GM18907 (cell line): Measurements from ENCODE around the gene ZNF780A.
A peak's percentile ranks its signal among the peaks of the same experiment; 100 is the strongest.
"Not testable (repeated sequence)": the region's sequence is repeated elsewhere in the genome, so short reads cannot be mapped to it uniquely, and the experiment has no call there.

ENCODE experiments used
- ATAC-seq: cut with Tn5 transposase; IDR thresholded peaks from one replicate; pipeline ENCODE4 v1.9.1; 2021; ENCODE audit warnings: mild to moderate bottlenecking, moderate library complexity; ENCODE audit not compliant: unreplicated experiment

ZNF780A gene

DNA sequence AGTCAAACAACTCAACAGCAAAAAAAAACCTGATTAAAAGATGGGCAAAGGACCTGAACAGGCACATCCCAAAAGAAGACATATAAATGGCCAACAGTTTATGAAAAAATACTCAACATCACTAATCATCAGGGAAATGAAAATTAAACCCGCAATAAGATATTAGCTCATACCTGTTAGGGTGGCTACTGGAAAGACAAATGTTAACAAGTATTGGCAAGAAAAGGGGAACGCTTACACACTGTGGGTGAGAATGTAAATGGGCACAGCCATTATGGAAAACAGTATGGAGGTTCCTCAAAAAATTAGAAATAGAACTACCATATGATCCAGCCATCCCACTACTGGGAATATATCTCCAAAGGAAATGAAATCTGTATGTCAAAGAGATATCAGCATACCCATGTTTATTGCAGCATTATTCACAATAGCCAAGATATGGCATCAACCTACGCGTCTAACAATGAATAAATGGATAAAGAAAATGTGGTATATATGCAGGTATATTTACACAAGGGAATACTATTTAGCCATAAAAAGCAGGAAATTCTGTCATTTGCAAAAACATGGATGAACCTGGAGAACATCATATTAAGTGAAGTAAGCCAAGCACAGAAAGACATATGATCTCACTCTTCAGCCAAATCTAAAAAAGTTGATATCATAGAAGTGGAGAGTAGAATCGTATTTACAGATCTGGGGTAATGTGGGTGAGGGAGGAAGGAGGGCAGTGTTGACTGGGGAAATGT lies 2.3 kb downstream of the ZNF780A start:
- ATAC-seq: no peak

DNA sequence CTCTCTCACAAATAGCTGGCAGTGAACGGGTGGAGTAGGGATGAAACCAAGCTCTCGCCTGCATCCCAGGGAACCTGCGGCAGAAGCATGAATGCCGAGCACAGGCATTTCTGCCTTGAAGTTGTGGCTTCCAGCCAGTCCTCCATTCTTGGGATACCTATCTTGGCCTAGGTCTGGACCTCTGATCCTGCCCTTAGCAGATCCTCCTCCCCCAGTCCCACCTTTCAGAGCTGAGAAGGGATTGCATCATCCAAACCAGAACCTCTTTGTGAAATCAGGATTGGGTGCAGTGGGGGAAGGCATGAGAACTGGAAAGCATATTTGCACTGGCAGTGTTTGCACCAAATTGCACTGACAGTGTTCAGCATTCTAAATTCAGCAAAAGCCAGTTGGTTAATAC lies 5.8 kb downstream of the ZNF780A start:
- ATAC-seq: no peak

- no peak for ATAC-seq
These were observed 9.3 kb downstream of the ZNF780A start for GRCh38 chr19:40081411-40081810.

GRCh38 chr19:40080289-40080688 lies 10.5 kb downstream of the ZNF780A start:
- no peak for ATAC-seq

GRCh38 chr19:40078377-40078776 lies 12.4 kb downstream of the ZNF780A start:
- ATAC-seq: no peak

DNA sequence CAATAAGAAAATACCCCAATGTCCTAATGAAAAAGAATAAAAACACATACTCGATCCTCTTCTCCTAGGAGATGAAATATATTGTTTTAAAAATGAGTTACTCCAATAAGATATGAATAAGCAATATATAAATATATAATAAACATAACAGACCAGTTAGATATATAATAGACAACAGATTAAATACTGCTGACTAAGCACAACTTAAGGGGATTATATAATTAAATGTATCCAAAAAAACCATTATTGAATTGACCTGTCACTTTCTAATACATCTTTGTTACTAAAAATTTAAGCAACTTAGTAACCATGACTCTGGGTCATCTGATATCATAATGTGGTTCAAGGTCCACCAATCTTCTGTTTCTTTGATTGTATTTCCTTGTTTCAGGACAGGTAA lies 20.7 kb downstream of the ZNF780A start:
- no peak for ATAC-seq

- ATAC-seq: no peak
These were observed 31.1 kb downstream of the ZNF780A start for GRCh38 chr19:40059624-40060023.

- no peak for ATAC-seq
These were observed 33.6 kb downstream of the ZNF780A start for GRCh38 chr19:40057166-40057565.

DNA sequence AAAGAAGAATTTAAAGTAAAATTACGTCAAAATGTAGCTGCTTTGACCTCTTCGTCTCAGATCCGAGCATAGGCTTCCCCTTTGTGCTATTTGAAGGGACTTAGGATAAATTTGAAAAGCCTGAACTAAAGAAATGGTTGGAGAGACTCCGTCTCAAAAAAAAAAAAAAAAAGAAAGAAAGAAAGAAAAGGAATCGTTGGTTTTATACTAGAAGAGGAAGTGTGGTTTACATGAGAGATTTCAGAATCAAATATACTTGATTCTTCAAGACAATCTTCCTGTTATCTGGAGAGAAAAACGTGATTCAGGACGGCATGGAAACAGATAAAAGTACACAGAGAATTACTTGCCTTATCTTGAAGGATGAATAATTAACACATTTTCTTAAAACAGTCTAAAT lies 34.2 kb downstream of the ZNF780A start:
- no peak for ATAC-seq

- peak; percentile 87 for ATAC-seq
These were observed 34.8 kb downstream of the ZNF780A start, which contains the start of gene ZNF780B for GRCh38 chr19:40055832-40056504. Gene ZNF780B, minus strand, starts transcription at chr19:40056231. Its CDS starts 5,899 bp downstream, at chr19:40050332.

DNA sequence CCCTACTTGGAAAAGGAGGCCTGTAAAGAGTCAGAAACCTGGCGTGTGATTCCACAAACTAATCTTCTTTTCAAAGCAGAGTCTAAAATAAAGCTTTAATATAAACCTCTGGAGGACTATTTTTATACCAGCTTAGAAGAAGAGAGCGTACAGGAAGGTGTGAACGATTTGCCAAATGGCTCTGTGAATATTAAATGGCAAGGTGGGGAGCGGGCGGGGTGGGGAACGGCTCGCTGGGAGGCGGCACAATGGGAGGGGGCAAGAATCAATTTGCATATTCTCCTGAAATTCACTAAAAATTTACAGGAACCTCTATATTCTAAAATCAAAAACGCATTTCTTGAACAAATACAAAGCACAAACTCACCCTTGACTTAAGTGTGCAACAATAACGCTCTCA lies 35.7 kb downstream of the ZNF780A start:
- no peak for ATAC-seq

- ATAC-seq: no peak
These were observed 36.1 kb downstream of the ZNF780A start for GRCh38 chr19:40054632-40055031.

GRCh38 chr19:40053491-40053890 lies 37.3 kb downstream of the ZNF780A start:
- ATAC-seq: no peak

- not testable (repeated sequence) for ATAC-seq
These were observed 49.0 kb downstream of the ZNF780A start for GRCh38 chr19:40041718-40042117.

DNA sequence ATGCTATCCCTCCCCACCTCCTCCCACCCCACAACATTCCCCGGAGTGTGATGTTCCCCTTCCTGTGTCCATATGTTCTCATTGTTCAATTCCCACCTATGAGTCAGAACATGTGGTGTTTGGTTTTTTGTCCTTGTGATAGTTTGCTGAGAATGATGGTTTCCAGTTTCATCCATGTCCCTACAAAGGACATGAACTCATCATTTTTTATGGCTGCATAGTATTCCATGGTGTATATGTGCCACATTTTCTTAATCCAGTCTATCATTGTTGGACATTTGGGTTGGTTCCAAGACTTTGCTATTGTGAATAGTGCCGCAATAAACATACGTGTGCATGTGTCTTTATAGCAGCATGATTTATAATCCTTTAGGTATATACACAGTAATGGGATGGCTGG lies 52.7 kb downstream of the ZNF780A start:
- not testable (repeated sequence) for ATAC-seq

DNA sequence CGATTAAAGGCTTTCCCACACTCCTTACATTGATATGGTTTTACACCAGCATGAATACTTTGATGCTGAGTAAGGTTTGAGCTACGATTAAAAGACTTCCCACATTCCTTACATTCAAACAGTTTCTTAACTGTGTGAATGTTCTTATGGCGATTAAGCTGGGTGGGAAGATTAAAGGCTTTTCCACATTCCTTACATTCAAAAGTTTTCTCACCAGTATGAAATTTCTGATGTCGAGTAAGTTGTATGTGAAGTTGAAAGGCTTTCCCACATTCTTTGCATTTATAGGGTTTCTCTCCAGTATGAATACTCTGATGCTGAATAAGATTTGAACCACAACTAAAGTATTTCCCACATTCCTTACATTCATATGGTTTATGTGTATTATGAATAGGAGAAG lies 54.7 kb downstream of the ZNF780A start:
- ATAC-seq: no peak

GRCh38 chr19:40033989-40034560 lies 56.7 kb downstream of the ZNF780A start:
- ATAC-seq: no peak

- ATAC-seq: no peak
These were observed 64.2 kb downstream of the ZNF780A start for GRCh38 chr19:40026597-40026970.

GRCh38 chr19:40025938-40026596 lies 64.7 kb downstream of the ZNF780A start:
- ATAC-seq: no peak

- ATAC-seq: no peak
These were observed 66.8 kb downstream of the ZNF780A start for GRCh38 chr19:40023969-40024368.
